ENCODE results near the gene BMERB1.
"Not testable (repeated sequence)": the region's sequence is repeated elsewhere in the genome, so short reads cannot be mapped to it uniquely, and the experiment has no call there.

- TF ChIP-seq REST (IDR thresholded peaks at IDR 0.05; ENCODE audit: borderline replicate concordance); REST (CRISPR knock-in tag; IDR thresholded peaks at IDR 0.05; ENCODE audit: low read depth); EZH2 (IDR thresholded peaks at IDR 0.05; ENCODE audit: borderline replicate concordance, low read depth, low read length); CTCF (IDR thresholded peaks at IDR 0.05 in 2 of 3, conservative IDR thresholded peaks at IDR 0.05 in 1 of 3; ENCODE audit: insufficient read depth in 2 of 3, low read depth in 1 of 3, low read length in 3 of 3); ZNF695 (CRISPR knock-in tag; IDR thresholded peaks at IDR 0.05); JUN (IDR thresholded peaks at IDR 0.05; ENCODE audit: borderline replicate concordance, low read depth, low read length); JUN (CRISPR knock-in tag; IDR thresholded peaks at IDR 0.05; ENCODE audit: borderline replicate concordance); PREB (CRISPR knock-in tag; IDR thresholded peaks at IDR 0.05); POLR2A (conservative IDR thresholded peaks at IDR 0.05); MAX (CRISPR knock-in tag; IDR thresholded peaks at IDR 0.05): not testable (repeated sequence)
- TF ChIP-seq, protein P1, sequence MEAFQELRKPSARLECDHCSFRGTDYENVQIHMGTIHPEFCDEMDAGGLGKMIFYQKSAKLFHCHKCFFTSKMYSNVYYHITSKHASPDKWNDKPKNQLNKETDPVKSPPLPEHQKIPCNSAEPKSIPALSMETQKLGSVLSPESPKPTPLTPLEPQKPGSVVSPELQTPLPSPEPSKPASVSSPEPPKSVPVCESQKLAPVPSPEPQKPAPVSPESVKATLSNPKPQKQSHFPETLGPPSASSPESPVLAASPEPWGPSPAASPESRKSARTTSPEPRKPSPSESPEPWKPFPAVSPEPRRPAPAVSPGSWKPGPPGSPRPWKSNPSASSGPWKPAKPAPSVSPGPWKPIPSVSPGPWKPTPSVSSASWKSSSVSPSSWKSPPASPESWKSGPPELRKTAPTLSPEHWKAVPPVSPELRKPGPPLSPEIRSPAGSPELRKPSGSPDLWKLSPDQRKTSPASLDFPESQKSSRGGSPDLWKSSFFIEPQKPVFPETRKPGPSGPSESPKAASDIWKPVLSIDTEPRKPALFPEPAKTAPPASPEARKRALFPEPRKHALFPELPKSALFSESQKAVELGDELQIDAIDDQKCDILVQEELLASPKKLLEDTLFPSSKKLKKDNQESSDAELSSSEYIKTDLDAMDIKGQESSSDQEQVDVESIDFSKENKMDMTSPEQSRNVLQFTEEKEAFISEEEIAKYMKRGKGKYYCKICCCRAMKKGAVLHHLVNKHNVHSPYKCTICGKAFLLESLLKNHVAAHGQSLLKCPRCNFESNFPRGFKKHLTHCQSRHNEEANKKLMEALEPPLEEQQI (IDR thresholded peaks at IDR 0.05) = not testable (repeated sequence)
Observed at GRCh38 chr16:15389916-15390315, 44.5 kb upstream of the BMERB1 start.

All from K562 (cell line).